HG03575 (cell line): Measurements from ENCODE around the gene ANKRD39.
"Not testable (repeated sequence)": the region's sequence is repeated elsewhere in the genome, so short reads cannot be mapped to it uniquely, and the experiment has no call there.

Experiments used
- ATAC-seq: cut with Tn5 transposase; IDR thresholded peaks from one replicate; pipeline ENCODE4 v1.9.1; 2021; ENCODE audit not compliant: unreplicated experiment, insufficient number of reproducible peaks, low FRiP score; ENCODE audit errors: extremely low read depth

The ANKRD39 gene

DNA sequence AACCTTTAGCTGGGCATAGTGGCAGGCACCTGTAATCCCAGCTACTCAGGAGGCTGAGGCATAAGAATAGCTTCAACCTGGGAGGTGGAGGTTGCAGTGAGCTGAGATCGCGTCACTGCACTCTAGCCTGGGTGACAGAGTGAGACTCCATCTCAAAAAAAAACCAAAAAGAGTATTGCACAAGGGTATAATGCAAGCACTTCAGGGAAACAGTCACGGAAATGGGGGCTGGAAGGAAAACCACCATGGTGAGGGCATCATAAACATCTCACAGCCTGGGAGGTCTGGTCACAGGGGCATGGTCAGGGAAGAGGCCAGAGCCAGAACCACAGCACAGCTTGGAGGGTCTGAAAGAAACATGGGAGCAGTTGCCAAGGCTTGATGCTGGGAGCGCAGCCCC is 5.2 kb upstream of the ANKRD39 start:
- ATAC-seq, result not testable (repeated sequence)

DNA sequence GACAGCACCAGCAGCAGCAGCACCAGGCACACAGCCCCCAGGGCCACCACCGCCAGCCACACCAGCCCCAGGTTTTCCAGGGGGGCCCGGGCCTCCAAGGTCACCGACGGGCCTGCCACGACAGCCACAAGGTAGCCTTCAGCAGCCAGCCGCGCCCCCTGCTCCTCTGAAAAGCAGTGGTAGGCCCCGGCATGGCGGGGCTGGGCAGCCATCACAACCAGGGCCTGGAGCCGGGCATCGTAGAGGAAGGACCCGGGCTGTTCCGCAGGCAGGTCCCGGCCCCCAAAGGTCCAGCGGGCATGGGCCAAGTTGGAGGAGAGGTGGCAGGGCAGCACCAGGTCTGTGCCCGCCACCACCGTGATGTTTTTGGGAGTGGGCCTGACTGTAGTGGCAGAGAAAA is 3.3 kb upstream of the ANKRD39 start:
- no peak for ATAC-seq

DNA sequence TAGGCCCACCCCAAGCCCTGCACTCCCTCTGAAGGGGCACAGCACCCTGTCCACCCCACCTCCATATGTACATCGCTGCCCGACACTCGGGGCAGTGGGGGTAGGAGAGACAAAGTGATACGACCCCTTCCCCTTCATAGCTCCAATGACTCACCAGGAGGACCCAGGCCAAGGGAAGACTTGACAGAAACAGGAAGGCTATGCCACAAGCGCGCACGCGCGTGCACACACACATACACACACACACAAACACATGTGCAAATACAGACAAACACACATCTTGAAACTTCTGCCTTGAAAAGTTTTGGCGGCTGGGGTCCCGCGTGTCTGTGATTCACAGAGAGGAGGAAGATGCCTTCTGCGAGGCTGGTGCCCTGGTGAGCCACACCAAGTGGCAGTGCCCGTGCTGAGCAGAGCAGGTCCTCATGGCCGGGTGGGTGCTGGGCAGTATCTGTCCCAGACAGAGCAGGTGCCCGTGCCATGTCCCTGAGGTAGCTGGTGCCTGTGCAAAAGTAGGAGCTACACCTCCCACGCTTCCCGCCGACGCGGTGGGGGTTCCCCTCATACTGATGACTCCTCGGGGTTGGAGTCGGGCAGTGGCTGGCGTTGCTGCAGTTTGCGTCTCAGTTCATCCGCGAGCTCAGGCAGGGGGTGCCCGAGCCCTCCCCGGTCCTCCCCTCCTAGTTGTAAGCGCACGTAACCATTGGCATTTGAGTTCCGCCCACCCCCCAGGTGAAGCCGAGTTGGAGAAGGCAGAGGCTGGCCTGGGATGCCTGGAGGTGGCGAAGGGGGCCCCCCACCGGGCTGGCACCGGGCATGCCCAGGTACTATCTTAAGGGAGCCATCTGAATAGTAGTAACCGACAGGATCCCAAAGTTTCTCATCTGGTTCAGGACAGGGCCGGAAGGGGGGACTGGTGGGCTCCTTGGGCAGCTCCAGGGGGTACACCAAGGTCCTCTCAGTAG is 2.5 kb upstream of the ANKRD39 start:
- ATAC-seq, result no peak

DNA sequence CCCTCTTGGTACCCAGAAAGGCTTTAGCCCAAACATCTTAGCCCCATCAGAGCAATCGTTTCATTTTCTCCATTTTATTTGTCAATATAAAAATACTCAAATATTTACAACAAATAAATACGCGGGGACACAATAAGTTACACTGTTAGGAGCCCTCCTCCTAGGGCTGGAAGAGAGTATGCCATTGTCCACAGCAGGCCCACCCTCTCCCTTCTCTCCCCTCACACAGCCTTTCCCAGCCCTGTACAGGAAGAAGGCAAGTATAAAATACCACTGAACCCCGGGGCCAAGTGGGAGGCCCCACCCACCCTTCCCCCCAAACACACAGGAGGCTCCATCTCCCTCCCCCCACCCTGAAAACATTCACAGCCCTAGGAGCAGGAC is 1.9 kb upstream of the ANKRD39 start:
- ATAC-seq, result no peak

DNA sequence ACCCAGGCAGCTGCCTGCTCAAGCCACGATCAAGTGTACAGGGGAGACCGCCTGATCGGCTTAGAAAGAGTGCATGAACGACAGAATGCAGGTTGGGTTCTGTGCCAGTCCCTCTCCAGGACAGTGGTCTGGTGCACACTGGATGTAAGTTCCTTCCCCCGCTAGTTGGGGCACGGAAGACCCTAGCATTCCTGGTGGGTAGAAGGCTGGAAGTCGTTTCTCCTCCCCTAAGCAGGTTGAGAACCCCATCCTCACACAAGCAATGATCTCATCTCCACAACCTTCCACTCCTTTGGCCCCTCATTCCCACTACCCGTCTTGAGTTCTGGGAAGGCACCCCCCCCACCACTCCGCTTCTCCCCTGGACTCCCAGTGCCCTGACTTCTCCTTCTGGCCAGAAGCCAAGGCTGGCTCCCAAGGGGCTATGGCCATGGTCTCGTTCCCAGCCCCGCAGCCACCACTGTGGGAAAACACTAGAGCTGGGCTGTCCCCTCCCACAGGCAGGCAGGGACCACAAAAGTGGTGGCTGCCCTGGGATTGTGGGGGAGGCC is 1.4 kb upstream of the ANKRD39 start:
- ATAC-seq, result no peak

DNA sequence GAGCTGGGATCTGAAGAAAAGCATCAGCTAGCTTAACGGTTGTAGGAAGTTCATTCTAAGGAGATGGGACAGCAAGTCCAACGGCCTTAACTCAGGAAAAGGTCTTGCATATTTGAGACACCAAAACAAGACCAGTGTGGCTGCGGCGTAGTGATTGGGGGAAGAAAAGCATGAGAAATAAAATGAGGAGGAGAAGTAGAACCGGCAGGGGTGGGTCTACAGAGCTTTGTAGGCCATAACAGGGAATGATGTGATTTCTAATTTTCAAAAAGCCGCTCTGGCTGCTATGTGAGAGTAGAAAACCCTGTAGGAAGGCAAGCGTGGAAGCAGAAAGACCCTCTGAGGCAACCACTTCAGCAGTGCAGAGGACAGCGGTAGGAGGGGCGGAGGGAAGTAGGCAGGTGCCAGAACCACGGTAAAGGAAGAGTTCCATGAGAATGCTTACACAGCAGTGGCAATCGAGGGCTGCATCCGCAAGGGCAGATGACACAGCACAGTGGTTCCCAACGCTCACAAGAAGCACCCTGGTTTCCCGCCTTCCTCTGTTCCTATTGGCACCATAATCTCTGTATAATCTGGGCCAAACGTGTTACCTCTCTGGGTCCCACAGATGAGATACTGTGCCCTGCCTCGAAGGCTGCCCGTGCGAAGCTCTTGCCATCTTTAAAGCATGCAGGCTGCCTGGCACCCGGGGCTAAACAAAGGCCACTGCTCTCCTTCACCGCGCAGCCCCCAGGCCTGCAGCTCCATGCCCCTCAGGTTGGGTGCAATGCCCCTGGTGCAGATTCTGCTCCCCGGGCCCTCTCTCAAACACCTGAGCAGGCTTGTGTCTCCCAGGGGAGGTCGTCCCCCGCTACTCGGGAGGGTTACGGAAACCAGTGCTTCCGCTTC is 795 bp downstream of the ANKRD39 start:
- ATAC-seq, result no peak

DNA sequence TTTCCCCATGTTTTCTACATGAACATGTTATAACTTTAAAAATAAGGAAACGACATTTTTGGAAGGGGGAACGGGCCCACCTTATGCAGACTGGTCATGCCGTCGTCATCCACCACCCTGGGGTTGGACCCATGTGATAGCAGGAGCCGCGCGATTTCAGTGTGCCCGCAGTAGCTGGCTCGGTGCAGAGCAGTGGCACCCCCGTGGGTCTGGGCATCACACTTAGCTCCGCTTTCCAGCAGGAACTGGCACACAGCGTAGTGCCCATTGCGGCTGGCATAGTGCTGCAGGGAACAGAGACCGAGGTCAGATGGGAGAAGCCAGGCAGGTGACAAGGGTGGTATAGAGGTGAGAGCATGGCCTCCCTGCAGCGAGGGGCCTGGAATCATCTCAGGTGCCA is 4.5 kb downstream of the ANKRD39 start:
- ATAC-seq, result no peak

DNA sequence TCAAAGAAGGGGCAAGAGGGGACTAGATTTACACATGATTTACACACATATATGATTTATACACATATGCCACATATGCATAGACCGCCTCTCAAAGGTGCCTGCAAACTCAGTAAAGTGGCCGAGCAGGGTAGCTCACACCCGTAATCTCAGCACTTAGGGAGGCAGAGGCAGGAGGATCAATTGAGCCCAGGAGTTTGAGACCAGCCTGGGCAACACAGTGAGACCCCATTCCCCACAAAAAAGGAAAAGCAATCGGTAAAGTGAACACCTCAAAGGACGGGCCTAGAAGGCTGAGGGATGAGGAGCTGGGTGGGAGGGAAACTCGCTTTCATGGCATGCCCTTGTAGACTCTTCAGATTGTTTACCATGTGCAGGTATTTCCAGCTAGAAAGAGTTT is 5.1 kb downstream of the ANKRD39 start:
- ATAC-seq, result no peak

DNA sequence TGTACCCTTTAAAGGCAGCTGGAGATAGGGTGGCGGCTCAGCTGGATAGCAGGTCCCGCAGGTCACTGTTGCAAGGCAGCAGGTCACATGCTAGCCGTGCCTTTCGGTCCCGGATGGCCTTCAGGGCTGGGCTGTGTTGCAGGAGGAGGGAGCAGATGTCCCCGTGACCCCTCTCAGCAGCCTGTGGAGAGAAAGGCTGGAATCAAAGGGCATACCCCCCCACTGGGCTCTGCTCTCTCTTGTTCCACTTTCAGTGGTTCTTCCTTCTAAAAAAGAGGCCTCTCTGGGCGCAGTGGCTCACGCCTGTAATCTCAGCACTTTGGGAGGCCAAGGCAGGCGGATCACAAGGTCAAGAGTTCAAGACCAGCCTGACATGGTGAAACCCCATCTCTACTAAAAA is 9.6 kb downstream of the ANKRD39 start:
- ATAC-seq, result no peak

DNA sequence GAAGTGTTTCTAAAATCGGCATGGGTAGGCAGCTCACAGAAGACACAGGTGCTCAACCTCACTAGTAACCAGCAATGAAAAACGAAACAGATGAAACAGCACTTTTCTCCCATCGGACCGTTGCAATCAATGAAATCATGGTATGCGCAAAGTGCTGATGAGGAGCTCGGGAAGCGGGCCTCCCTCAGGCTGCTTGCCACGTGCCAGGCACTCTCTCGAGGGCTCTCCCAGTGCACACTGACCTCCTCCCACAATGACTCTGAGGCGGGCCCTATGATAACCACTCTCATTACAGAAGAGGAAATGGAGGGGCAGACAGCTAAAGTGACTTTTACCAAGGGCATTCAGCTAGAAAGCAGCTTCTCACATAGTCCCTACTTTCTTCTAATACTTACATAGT is 10.2 kb downstream of the ANKRD39 start:
- ATAC-seq, result no peak

DNA sequence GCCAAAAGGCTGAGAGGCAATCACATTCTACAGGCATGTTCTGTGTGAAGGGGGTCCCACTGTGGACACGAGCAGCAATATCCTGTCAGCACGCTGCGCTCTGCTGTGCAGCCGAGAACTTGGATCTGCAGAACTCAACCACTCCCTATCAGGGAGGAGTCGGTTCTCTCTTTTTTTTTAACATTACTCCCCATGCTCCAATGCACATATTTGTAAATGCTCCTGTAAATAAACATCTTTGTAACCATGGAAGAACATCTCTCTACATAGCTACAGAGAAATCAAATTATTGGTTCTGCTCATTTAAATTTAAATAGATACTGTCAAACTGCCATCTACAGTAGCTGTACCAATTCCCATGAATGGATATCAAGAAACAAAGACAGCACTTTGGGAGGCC is 11.0 kb downstream of the ANKRD39 start:
- no peak for ATAC-seq

DNA sequence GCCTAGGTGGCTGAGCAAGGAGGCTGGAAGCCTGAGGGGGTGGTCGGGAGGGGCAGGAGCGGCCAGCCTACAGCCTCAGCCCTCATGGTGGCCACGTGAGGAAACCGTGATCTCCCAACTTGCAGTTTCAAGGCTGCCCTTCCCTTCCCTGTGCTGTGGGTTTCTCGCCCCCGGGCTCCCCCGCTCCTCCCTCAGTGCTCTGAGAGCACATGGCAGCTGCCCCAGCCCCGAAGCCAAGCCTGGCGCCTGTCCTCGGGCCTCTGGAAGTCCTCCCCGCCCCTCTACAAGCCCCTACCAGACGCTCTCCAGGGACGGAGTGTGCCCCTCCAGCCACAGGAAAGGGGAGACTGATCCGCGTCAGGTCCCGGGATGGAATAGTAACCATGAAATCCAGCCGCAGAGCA is 13.4 kb downstream of the ANKRD39 start:
- ATAC-seq, result no peak

DNA sequence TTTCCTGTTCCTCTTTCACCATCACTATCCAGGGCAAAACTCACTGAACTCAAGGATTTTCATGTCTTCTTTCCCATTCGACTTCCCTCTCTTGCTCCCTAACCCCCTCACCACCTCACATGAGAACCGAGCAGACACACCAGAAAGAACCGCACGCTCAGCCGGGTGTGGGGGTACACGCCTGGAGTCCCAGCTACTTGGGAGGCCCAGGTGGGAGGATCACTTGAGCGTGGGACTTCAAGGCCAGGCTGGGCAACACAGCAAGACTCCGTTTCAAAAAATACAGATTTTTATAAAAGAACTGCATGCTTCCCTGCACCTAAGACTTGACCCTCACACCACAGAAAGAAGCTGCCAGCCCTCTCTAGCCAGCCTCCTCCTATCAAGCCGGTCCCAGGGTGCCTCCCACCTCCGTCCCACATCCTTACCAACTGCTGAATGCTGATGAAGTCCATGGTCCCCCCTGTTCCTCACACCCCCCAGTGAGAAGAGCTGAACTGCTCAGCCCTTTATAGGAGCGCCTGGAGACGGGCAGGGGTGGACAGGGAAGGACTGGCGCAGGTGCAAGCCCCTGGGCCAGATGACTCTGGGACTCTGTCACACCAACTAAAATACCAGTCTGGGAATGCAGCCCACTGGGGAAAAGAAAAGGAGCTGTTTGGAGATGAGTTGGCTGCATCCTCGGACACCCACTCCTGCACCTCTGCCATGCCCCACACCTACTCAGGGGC is 14.1 kb downstream of the ANKRD39 start, which contains the start of gene ANKRD23:
Gene ANKRD23 (minus strand): TSS at position 484 of the 731 bp plus-strand sequence. CDS start 29 bp downstream, at position 455.
- ATAC-seq, result no peak

DNA sequence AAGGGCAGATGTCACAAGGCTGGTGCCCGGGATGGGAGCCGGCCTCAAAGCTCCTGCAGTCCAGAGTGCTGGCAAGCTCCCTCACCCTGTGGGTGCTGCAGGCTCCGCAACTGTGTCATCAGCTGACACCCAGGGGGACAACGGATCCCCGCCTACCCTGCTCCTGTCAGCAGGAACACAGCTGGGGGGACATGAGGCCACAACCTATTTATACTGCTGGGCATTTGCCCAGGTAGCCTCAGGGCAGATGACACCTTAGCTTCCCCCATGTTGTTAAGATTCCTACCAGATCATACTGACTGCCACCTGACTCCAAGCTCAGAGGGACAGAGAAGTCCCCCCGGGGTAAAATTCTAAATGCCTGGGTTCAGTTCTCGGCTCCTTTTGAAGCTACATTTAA is 15.2 kb downstream of the ANKRD39 start:
- no peak for ATAC-seq

DNA sequence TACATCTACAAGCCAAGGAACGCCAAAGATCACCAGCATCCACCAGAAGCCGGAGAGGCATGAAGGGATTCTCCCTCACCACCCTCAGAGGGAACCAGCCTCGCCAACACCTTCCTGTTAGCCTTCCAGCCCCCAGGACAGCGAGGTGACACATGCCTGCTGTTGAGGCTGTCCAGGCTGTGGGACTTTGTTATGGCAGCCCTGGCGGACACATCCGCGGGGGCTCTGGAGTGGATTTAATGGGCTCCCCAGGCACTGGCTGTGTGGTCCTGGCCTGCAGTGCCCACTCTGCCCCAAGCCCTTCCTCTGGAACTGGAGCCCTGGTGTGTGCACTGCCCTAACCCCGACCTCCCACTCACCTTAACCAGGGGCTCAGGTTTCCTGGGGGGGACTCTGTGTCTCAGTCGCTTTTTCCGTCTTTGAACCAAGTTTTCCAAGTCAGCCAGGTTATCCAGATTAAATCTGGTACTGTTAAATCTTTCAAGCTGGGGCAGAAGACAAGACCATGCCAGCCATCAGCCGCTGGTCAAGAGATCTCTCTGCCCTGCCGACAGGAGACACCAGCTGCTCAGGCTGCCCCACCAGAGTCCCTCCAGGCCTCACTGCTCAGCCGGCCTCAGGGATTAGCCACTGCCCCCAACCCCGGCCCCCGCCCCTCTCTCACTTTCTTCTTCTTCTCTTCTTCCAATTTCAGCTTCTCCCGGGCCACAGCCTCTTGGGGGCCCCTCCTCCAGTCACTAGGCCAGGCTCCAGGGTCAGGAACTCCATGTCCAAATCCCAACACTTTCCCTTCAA is 15.9 kb downstream of the ANKRD39 start:
- no peak for ATAC-seq

DNA sequence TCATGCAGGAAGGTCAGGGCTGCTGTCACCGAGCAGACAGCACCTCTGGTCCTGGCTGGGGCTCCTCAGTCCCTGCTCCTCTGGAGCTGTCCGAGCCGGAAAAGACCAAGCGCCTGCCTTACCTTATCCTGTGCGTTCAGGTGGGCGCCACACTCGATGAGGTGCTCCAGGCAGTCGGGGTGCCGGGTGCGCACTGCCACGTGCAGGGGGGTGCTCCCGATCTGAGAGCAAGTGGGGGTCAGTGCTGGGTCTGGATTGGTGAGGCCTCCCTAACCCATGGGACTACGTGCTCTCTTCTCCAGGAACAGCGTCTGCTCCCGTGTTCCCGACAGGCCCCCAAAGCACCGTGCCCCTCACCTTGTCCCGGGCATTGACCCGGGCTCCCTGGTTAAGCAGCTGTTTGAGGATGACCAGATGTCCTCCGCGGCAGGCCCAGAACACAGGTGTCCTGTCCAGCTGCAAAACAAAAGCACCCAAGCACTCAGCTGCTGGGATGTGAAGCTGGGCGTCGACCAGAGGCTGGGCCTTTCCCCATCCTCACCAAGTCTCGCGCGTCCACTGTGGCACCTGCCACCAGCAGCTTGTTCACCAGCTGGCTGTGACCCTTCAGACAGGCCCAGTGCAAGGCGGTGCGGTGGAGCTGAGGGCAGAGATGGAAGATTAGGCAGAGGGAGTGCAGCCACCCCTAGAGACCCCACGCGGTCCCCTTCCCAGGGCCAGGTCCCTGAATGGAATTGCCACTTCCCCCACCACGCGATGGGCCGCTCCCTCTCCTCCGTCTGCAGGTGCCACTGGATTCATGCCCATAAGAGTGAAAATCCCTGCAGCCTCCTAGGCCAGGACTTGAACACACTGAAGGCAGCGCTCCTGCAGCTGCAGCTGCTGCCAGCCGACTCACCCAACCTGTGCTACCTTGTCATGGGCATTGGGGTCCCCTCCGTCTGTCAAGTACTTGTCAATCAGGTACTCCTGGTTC is 17.7 kb downstream of the ANKRD39 start:
- ATAC-seq, result no peak

DNA sequence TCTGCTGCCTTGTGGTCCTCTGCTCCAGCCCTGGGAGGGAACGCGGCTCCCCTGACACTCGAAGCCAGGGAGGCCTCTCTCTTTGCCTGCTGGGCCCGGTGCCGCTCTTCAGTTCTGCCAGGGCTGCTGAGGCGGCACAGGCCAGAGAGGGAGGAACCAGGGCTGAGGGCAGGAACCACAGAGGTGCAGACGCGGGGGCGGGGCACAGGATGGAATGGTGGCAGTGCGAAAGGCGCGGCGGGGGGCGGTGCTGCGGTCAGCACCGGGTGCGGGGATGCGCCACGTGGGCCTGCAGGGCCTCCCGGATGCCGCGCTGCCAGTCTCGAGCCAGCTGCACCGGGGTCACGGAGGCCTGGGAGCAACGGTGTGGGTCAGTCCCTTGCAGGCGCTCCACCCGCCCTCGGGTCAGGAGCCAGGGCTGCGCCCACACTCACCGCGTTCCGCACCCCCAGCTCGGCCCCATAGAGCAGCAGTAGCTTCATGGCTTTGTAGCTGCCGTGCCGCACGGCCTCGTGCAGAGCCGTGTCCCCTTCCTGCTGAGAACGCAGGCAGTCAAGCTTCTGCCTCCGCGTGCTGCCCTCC is 18.4 kb downstream of the ANKRD39 start:
- ATAC-seq, result no peak
